CD14-positive monocyte (primary cell): ENCODE results near the gene ENOPH1. TPM values are rescaled to one million over a fixed set of nuclear protein-coding genes. Genes with fewer than 3 reads are reported as not detected.

ENCODE experiments used
- DNase-seq, 3 donors: peaks; one replicate each; pipeline ENCODE4 v3.0.0-alpha.2; 2011 to 2022
- H2AFZ ChIP-seq: 2 replicates; pipeline ENCODE4 v1.6.0; 2012; ENCODE audit warnings: mild to moderate bottlenecking, low read depth, low read length, inconsistent platforms; ENCODE audit not compliant: insufficient read depth, poor library complexity, severe bottlenecking
- H3K27ac ChIP-seq, 2 donors: 1 replicate in 1 of 2; 2 replicates in 1 of 2; pipeline ENCODE4 v1.5.1; 2012 to 2013; ENCODE audit warnings: low read length in 2 of 2, control low read depth in 1 of 2, inconsistent platforms in 1 of 2, low read depth in 1 of 2, mild to moderate bottlenecking in 1 of 2
- H3K27me3 ChIP-seq, 2 donors: one replicate each; pipeline versions ENCODE4 v1.6.0 to v1.6.1; 2011 to 2013; ENCODE audit warnings: low read length in 2 of 2; ENCODE audit not compliant: control insufficient read depth in 2 of 2, insufficient read depth in 2 of 2
- H3K36me3 ChIP-seq, 2 donors: replicated peaks in 1 of 2; 1 replicate in 1 of 2; 2 replicates in 1 of 2; pipeline versions ENCODE4 v1.5.1 to v1.6.1; 2012 to 2013; ENCODE audit warnings: low read length in 2 of 2, control low read depth in 1 of 2, inconsistent platforms in 1 of 2, mild to moderate bottlenecking in 1 of 2; ENCODE audit not compliant: insufficient read depth in 2 of 2, control insufficient read depth in 1 of 2
- H3K4me1 ChIP-seq, 2 donors: 1 replicate in 1 of 2; 2 replicates in 1 of 2; pipeline versions ENCODE4 v1.5.1 to v1.6.1; 2012 to 2013; ENCODE audit warnings: low read length in 2 of 2, control low read depth in 1 of 2, inconsistent platforms in 1 of 2, mild to moderate bottlenecking in 1 of 2, moderate library complexity in 1 of 2; ENCODE audit not compliant: insufficient read depth in 2 of 2, control insufficient read depth in 1 of 2
- H3K4me2 ChIP-seq: replicated peaks from 2 replicates; pipeline ENCODE3; 2012; ENCODE audit warnings: low read length, moderate library complexity, mild to moderate bottlenecking; ENCODE audit not compliant: poor library complexity, severe bottlenecking; ENCODE audit errors: extremely low read depth
- H3K4me3 ChIP-seq, 3 experiments: fragments of 200-600 bp in 1 of 3; sonication (generic) in 1 of 3; replicated peaks in 1 of 3; 1 replicate in 2 of 3; 2 replicates in 1 of 3; pipeline ENCODE4 v1.5.1; 2011 to 2013; ENCODE audit warnings: low read length in 3 of 3, mild to moderate bottlenecking in 3 of 3, control low read depth in 2 of 3, low read depth in 2 of 3, inconsistent platforms in 1 of 3, moderate library complexity in 1 of 3
- H3K79me2 ChIP-seq: 2 replicates; pipeline ENCODE4 v1.6.0; 2012; ENCODE audit warnings: mild to moderate bottlenecking, control low read depth, inconsistent platforms, low read length, moderate library complexity; ENCODE audit not compliant: insufficient read depth
- H3K9ac ChIP-seq: 2 replicates; pipeline ENCODE4 v1.6.0; 2017; ENCODE audit warnings: low read length, mild to moderate bottlenecking; ENCODE audit not compliant: insufficient read depth, poor library complexity, severe bottlenecking
- H3K9me3 ChIP-seq, 2 donors: replicated peaks in 1 of 2; 1 replicate in 1 of 2; 2 replicates in 1 of 2; pipeline versions ENCODE4 v1.5.1 to v1.6.1; 2012 to 2013; ENCODE audit warnings: low read length in 2 of 2, control low read depth in 1 of 2; ENCODE audit not compliant: control insufficient read depth in 1 of 2, insufficient read depth in 1 of 2
- H4K20me1 ChIP-seq: 2 replicates; pipeline ENCODE4 v1.6.0; 2012; ENCODE audit warnings: mild to moderate bottlenecking, low read length, control low read depth, moderate library complexity; ENCODE audit not compliant: insufficient read depth
- H3K27ac Mint-ChIP-seq, 7 donors: one replicate each; pipeline ENCODE4 v1.8.0; 2020; ENCODE audit warnings: mild to moderate bottlenecking in 7 of 7, mixed read lengths in 7 of 7, moderate library complexity in 6 of 7, inconsistent platforms in 2 of 7
- H3K27me3 Mint-ChIP-seq, 3 donors: one replicate each; pipeline ENCODE4 v1.8.0; 2021 to 2022; ENCODE audit warnings: low read depth in 3 of 3, mild to moderate bottlenecking in 3 of 3, mixed read lengths in 3 of 3, moderate library complexity in 3 of 3, inconsistent platforms in 1 of 3
- H3K36me3 Mint-ChIP-seq, 2 donors: one replicate each; pipeline ENCODE4 v1.8.0; 2020; ENCODE audit warnings: mixed read lengths in 2 of 2, inconsistent platforms in 1 of 2, mild to moderate bottlenecking in 1 of 2
- H3K4me1 Mint-ChIP-seq: one replicate; pipeline ENCODE4 v1.8.0; 2020; ENCODE audit warnings: mild to moderate bottlenecking, mixed read lengths
- H3K4me3 Mint-ChIP-seq, 2 donors: one replicate each; pipeline ENCODE4 v1.8.0; 2020; ENCODE audit warnings: mild to moderate bottlenecking in 2 of 2, mixed read lengths in 2 of 2, moderate library complexity in 1 of 2
- H3K9me3 Mint-ChIP-seq, 7 donors: one replicate each; pipeline ENCODE4 v1.8.0; 2020 to 2022; ENCODE audit warnings: mixed read lengths in 7 of 7, mild to moderate bottlenecking in 6 of 7, moderate library complexity in 6 of 7, inconsistent platforms in 2 of 7
- CTCF ChIP-seq: fragments of 200-600 bp; IDR thresholded peaks from one replicate; pipeline ENCODE4 v1.8.0; 2022; ENCODE audit warnings: antibody characterized with exemption, mild to moderate bottlenecking
- WGBS: methylation state at CpG from one replicate; pipeline ENCODE4 v1.1.5; 2013; ENCODE audit warnings: missing lambda C conversion rate; ENCODE audit not compliant: insufficient coverage; 5-methylcytosine and 5-hydroxymethylcytosine counted together
- intact Hi-C, 2 donors: fragments of 100-400 bp; cut with micrococcal nuclease; formaldehyde crosslinking; loops; one replicate each; pipeline versions ENCODE4 v1.15.0 to v1.15.1; 2023
- polyA plus RNA-seq, 3 donors: library from polyadenylated mRNA; depleted of rRNA in 1 of 3; unstranded in 2 of 3; stranded (reverse) in 1 of 3; fragments of 300-500 nt in 2 of 3; fragments of >200 nt in 1 of 3; fragmentation: Illumina TruSeq in 2 of 3; gene quantifications; 1 replicate in 2 of 3; 2 replicates in 1 of 3; pipeline ENCODE4 v1.2.3, GENCODE V29; 2012 to 2021
- small RNA-seq: library from RNA; depleted of rRNA; stranded (forward); fragments of <200 nt; gene quantifications from one replicate; pipeline ENCODE3, GENCODE V24; 2012; ENCODE audit warnings: low read depth; ENCODE audit not compliant: insufficient read length

ENOPH1 gene
- polyA plus RNA-seq, 3 donors: 6.1 to 23.4 (median 22.0) TPM

DNA sequence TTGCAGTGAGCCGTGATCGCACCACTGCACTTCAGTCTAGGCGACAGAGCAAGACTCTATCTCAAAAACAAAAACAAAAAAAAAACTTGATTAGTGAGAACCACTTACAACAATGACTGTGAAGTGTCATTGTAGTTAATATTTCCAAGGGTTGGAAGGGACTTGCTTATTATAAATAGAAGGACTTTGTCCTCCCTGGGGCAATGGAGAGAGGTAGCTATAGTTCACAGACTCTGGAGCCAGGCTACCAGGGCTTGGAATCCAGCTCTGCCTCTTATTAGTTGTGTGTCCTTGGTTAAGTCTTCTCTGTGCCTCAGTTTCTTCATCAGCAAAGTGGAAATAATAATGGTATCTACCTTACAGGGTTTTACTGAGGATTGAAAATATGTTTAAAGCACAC lies 79.8 kb downstream of the ENOPH1 start:
- no peak overlapping the region for H2AFZ ChIP-seq

More for the DNA sequence above, 79.8 kb downstream of the ENOPH1 start:
- no peaks in the 10 kb centered on the region for H3K79me2 ChIP-seq
- no peaks in the 10 kb centered on the region for H3K27me3 ChIP-seq
- no peak overlapping the region for H3K4me3 ChIP-seq
- Mint-ChIP-seq H3K4me1 (no peaks in the 10 kb centered on the region), H3K36me3 (no peaks in the 10 kb centered on the region), H3K27ac (no peak overlapping the region), H3K9me3 (peaks cover 0 to 10% (median 0%) of the 10 kb centered on the region in 7 donors), H3K27me3 (peaks cover 0 to 2% (median 2%) of the 10 kb centered on the region in 3 donors), H3K4me3 (no peak overlapping the region)
- intact Hi-C loops: no loop called here
- no peak for DNase-seq
- no peak for TF ChIP-seq CTCF
- H3K27ac ChIP-seq: no peak overlapping the region
- no peaks in the 10 kb centered on the region for H3K9me3 ChIP-seq
- WGBS: no CpG with 5 or more reads among the region's 3 CpGs
- no peaks in the 10 kb centered on the region for H3K4me1 ChIP-seq
- H3K9ac ChIP-seq: no peak overlapping the region
- no peaks in the 10 kb centered on the region for H4K20me1 ChIP-seq
- no peaks in the 10 kb centered on the region for H3K36me3 ChIP-seq
- no peak overlapping the region for H3K4me2 ChIP-seq

Small RNAs within 50 kb of the gene (small RNA-seq; reads per million reads assigned to genes)
- gene RF00150: not detected

Other genes with a start within 250 kb of the ENOPH1 start
- gene HNRNPD, start 56.6 kb upstream of the ENOPH1 start, polyA plus RNA-seq: 100 to 1,000 TPM in 2 of 3 donors, 10 to 100 TPM in 1; 97.6 to 174 (median 149) TPM
- 100 to 1,000 TPM in 2 of 3 donors, 10 to 100 TPM in 1; 89.8 to 294 (median 112) TPM for gene HNRNPDL, start 128 bp upstream of the ENOPH1 start, polyA plus RNA-seq
- not detected for gene TMEM150C, start 131.4 kb downstream of the ENOPH1 start, polyA plus RNA-seq